BLaER1 (cell line): Measurements from ENCODE around the gene POLR2H.

Experiments used
- H3K27ac ChIP-seq: shearing (Covaris generic); formaldehyde crosslinking; 2 replicates; pipeline ENCODE4 v1.8.1; 2022
- H3K27me3 ChIP-seq: shearing (Covaris generic); formaldehyde crosslinking; 2 replicates; pipeline ENCODE4 v1.8.1; 2022
- H3K36me3 ChIP-seq: shearing (Covaris generic); formaldehyde crosslinking; 2 replicates; pipeline ENCODE4 v1.8.1; 2022
- H3K4me1 ChIP-seq: shearing (Covaris generic); formaldehyde crosslinking; 2 replicates; pipeline ENCODE4 v1.8.1; 2022
- H3K4me2 ChIP-seq: shearing (Covaris generic); formaldehyde crosslinking; 2 replicates; pipeline ENCODE4 v1.8.1; 2022
- H3K4me3 ChIP-seq: shearing (Covaris generic); formaldehyde crosslinking; 2 replicates; pipeline ENCODE4 v1.8.1; 2022
- H3K9ac ChIP-seq: shearing (Covaris generic); formaldehyde crosslinking; 2 replicates; pipeline ENCODE4 v1.8.1; 2022
- H3K9me3 ChIP-seq: shearing (Covaris generic); formaldehyde crosslinking; 2 replicates; pipeline ENCODE4 v1.8.1; 2022
- H4K20me1 ChIP-seq: shearing (Covaris generic); formaldehyde crosslinking; 2 replicates; pipeline ENCODE4 v1.8.1; 2022
- Cebpa-rat ChIP-seq: shearing (Covaris generic); IDR thresholded peaks from 2 replicates; pipeline ENCODE4 v1.8.1; 2022

POLR2H gene

DNA sequence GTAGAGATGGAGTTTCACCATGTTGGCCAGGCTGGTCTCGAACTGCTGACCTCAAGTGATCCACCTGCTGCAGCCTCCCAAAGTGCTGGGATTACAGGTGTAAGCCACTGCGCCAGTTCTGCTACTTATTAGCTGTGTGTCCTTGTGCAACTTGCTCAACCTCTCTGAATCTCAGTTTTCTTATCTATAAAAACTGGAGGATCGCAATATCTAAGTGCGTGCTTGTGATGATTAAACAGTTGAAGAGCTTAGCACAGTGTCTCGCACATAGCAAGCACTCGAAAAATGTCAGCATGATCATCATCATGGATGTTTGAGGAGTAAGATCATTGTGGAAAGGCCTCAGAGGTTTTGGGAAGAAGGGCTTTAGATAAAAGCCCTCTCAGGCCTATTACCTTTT, 10.9 kb upstream of the POLR2H start:
- Histone ChIP-seq H4K20me1 (peaks cover 8% of the 10 kb centered on the region; the same call in 1 of the 2 replicates), H3K36me3 (peaks cover 72% of the 10 kb centered on the region), H3K4me3 (no peak overlapping the region), H3K9ac (no peak overlapping the region), H3K4me1 (0 out of 2 replicates have a peak, but pooled peaks cover under 1% of the 10 kb centered on the region), H3K9me3 (no peaks in the 10 kb centered on the region), H3K27me3 (no peaks in the 10 kb centered on the region), H3K27ac (no peak overlapping the region), H3K4me2 (no peak overlapping the region)
- TF ChIP-seq Cebpa-rat: no peak

DNA sequence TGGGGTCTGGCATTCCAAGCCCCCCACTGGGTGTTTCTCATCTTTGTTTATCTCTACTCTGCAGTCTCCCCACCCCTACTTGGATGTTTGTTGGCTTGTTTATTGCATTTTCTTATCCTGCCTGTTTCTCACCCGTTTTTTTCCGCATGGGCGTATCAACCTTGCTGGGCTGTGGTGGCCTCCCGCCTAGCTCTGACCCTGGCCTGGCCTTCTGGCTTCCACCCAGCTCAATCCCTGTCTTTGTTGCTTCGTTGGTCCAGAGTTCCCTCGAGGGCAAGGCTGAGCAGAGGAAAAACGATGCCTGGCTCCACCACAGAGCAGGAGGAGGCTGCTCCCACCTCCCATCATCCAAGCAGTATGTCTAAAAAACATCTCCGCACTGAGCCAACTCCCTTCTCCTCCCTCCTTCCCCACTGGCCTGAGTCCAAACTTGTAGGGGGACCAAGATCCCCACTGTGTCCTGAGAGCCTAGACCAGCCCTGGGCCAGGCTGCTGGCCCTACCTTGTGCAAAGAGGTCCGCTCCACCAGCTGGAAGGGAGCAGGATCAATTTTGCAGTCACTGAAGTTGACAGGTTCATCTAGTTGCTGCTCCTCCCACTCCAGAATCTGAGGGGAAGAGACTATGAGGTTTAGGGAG, 9.9 kb upstream of the POLR2H start:
- Histone ChIP-seq H3K36me3 (peaks cover 73% of the 10 kb centered on the region), H3K9ac (peak overlapping the region; percentile 13; the same call in 1 of the 2 replicates), H3K4me2 (no peak overlapping the region), H3K4me1 (no peaks in the 10 kb centered on the region), H3K4me3 (no peak overlapping the region), H3K9me3 (no peaks in the 10 kb centered on the region), H4K20me1 (no peaks in the 10 kb centered on the region), H3K27ac (no peak overlapping the region), H3K27me3 (no peaks in the 10 kb centered on the region)
- no peak for TF ChIP-seq Cebpa-rat

DNA sequence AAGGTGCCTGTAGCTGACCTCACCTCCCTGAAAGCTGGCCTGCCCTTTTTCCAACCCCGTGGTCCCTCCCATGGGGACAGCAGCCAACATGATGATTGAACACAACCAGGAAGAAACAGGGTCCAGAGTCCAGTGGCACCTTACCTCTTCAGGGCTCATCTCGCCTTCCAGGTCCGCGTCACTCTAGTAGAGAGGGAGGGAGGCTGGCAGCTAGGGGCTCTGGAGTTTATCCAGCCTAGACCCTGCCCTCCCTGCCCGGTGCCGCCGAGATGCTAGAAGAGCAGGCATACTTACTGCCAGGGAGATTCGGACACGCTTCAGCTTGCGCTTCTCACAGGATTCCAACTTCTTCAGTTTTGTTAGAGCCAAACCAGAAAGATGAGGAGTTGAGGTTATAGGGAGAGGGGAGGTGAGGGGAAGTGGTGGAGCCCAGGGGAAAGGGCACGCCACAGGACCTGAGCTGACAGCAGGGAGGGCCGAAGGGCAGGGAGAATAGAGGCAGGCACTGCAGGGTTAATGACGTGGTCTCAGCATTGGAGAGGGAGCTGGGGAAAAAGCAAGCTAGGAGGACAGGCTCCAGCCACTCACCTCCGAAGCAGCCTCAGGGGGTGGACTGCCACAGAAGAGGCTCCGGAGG, 9.2 kb upstream of the POLR2H start:
- Histone ChIP-seq H3K36me3 (peaks cover 74% of the 10 kb centered on the region), H3K9ac (peak overlapping the region; percentile 13; the same call in 1 of the 2 replicates), H3K9me3 (no peaks in the 10 kb centered on the region), H3K27ac (no peak overlapping the region), H3K4me1 (no peaks in the 10 kb centered on the region), H3K27me3 (no peaks in the 10 kb centered on the region), H3K4me2 (no peak overlapping the region), H4K20me1 (no peaks in the 10 kb centered on the region), H3K4me3 (no peak overlapping the region)
- no peak for TF ChIP-seq Cebpa-rat

DNA sequence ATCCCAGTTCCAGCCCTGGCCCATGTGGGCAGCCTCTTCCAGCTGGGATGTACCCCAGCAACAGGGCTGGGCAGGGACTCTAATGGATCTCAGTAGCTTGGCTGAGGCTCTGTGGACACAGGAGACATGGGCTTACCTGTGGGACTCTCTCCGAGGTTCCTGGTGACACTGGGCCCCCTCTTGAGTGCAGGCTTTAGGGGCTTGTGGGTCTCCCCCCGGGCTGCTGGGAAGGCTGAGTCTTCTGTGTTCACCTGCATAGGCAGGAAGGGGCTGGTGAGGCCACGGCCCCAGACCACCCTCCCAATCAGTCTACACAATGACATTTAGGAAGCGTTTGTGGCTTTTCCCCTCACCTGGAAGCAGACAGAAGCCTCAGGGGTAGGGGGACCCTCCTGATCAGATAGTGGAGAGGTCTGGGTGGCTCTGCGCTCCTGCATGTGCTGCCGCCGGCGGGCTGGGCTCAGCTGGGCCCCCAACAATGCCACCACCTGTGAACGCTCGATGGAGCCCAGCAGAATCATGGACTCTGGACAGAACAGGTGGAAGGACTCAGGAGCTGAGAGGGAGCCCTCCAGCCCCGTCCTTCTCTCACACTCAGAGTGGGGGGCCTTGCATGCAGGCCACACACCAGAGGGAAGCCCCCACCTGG, 8.5 kb upstream of the POLR2H start:
- Histone ChIP-seq H3K4me2 (no peak overlapping the region), H4K20me1 (no peaks in the 10 kb centered on the region), H3K36me3 (peaks cover 76% of the 10 kb centered on the region), H3K27ac (no peak overlapping the region), H3K9me3 (no peaks in the 10 kb centered on the region), H3K9ac (no peak overlapping the region), H3K27me3 (no peaks in the 10 kb centered on the region), H3K4me3 (no peak overlapping the region), H3K4me1 (no peaks in the 10 kb centered on the region)
- TF ChIP-seq Cebpa-rat: no peak

DNA sequence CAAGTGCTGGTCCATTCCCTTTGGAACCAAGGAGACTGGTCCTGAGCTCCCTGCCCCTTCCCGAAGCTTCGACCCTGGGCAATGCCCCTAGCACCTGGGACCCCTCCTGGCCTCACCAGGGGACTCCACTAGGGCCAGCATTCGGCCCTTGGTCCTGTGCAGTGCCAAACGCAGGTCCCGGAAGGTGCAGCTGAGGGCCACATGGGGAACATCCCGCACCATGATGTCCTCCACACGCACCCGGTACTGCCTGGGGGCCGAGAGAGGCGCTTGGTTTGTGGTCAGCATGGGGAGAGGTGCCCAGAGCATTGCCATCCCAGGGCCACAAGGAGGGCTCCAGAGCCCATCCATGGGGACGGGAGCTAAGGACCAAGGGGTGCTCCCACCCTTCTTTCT, 8.0 kb upstream of the POLR2H start:
- TF ChIP-seq Cebpa-rat: no peak
- no peak overlapping the region for H3K4me3 ChIP-seq
- H3K4me2 ChIP-seq: no peak overlapping the region
- peaks cover 81% of the 10 kb centered on the region for H3K36me3 ChIP-seq
- H3K9me3 ChIP-seq: no peaks in the 10 kb centered on the region
- H3K27me3 ChIP-seq: no peaks in the 10 kb centered on the region
- H3K9ac ChIP-seq: no peak overlapping the region
- H4K20me1 ChIP-seq: no peaks in the 10 kb centered on the region
- H3K4me1 ChIP-seq: no peaks in the 10 kb centered on the region
- H3K27ac ChIP-seq: no peak overlapping the region

DNA sequence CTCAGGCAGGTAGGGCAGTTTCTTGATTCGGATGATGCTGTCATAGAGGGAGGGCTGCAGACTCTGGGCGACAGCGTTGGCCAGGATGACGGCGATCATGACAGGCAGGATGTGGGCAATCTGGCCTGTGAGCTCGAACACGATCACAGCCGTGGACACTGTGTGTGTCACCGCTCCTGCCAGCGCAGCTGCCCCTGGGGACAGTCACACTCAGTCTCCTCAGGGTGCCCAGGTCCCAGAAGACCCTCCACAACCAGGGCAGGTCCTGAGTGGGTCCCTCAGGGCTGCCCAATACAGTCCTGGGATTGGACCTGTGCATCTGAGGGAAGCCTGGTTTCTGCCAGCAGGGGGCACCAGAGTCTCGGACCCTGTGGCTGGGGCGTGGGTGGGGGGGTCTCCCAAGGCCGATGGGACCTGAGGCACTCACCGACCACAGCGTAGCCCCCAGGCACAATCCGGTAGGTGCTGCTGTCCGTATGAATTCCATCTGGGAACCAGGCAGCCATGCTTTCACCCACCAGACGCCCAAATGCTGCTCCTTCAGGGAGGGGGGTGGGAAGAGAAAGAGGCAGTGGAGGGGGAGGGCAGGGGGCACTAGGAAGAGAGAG, 7.3 kb upstream of the POLR2H start:
- Histone ChIP-seq H3K36me3 (peaks cover 82% of the 10 kb centered on the region), H3K27ac (no peak overlapping the region), H3K9me3 (no peaks in the 10 kb centered on the region), H3K4me2 (no peak overlapping the region), H3K4me3 (no peak overlapping the region), H3K27me3 (no peaks in the 10 kb centered on the region), H3K4me1 (no peaks in the 10 kb centered on the region), H3K9ac (no peak overlapping the region), H4K20me1 (no peaks in the 10 kb centered on the region)
- no peak for TF ChIP-seq Cebpa-rat

- no peak for TF ChIP-seq Cebpa-rat
- H3K27me3 ChIP-seq: no peaks in the 10 kb centered on the region
- no peaks in the 10 kb centered on the region for H3K9me3 ChIP-seq
- peaks cover 77% of the 10 kb centered on the region for H3K36me3 ChIP-seq
- H3K4me2 ChIP-seq: no peak overlapping the region
- H4K20me1 ChIP-seq: no peaks in the 10 kb centered on the region
- H3K4me3 ChIP-seq: no peak overlapping the region
- no peaks in the 10 kb centered on the region for H3K4me1 ChIP-seq
- H3K27ac ChIP-seq: no peak overlapping the region
- H3K9ac ChIP-seq: no peak overlapping the region
Observed at GRCh38 chr3:184354754-184355153, 6.8 kb upstream of the POLR2H start.

- no peak overlapping the region for H3K4me2 ChIP-seq
- no peaks in the 10 kb centered on the region for H3K27me3 ChIP-seq
- no peak overlapping the region for H3K27ac ChIP-seq
- TF ChIP-seq Cebpa-rat: no peak
- no peak overlapping the region for H3K4me3 ChIP-seq
- no peak overlapping the region for H3K9ac ChIP-seq
- no peaks in the 10 kb centered on the region for H3K9me3 ChIP-seq
- H4K20me1 ChIP-seq: peaks cover 4% of the 10 kb centered on the region; the same call in 1 of the 2 replicates
- peaks cover 6% of the 10 kb centered on the region for H3K4me1 ChIP-seq
- H3K36me3 ChIP-seq: peaks cover 72% of the 10 kb centered on the region
Observed at GRCh38 chr3:184355261-184356040, 6.1 kb upstream of the POLR2H start.
